Fibroblast of mammary gland (primary cell): ENCODE measurements around the gene SIX2.

Experiments
- DNase-seq: peaks from one replicate; pipeline ENCODE4 v3.0.0-alpha.2; 2010; ENCODE audit warnings: low read depth
- H3K4me3 ChIP-seq: 2 replicates; pipeline ENCODE4 v1.5.1; 2011; ENCODE audit warnings: low read depth, mild to moderate bottlenecking, low read length, moderate library complexity; ENCODE audit not compliant: control insufficient read depth
- TF ChIP-seq, protein P1 (sequence below): conservative IDR thresholded peaks from 2 replicates; pipeline ENCODE4 v1.5.1; 2011; ENCODE audit warnings: low read depth, low read length, inconsistent platforms; ENCODE audit not compliant: control insufficient read depth, insufficient read depth

The SIX2 gene

DNA sequence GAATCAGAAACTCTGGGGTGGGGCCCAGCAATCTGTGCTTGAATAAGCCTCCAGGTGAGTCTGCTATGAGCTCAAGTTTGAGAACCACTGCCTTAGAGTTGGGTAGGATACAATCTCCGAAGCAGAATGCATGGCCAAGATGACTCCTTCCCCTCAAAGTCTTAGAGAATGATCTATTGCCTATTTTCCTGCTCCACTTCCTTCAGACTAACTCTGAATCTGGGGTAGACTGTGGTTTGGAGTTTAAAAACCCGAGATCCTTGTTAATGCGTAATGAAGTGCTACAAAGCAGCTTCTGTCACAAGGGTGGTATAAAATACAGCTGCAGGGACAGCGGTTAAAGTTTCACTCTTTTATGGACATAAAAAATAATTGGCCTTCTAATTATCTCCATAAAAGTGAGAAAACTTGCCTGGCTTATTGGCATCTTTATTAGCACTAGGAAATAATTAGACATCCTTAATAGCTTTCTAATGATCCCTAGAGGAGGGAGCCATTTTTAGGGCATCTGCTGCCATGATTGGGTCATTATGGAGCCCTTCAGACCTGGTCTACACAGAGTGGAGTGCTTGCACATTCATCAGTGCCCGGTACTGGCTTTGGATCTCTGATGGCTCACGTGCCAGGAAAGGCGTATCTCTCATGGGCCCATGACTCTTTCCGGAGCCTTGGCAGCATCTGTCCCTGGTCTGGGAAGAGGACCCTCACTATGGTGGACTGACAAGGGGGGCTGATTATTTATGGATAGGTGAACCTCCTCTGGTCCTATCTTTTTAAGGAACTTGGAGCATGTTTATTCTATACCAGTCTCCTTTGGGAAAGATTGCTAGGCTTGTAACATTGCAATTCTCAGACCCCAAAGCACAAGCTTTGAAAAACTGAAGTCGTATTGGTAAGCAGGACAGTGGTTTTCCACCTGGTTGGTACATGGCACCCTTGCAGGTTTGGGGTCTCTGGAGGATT is 28.2 kb downstream of the SIX2 start:
- no peak for DNase-seq
- H3K4me3 ChIP-seq, result no peak overlapping the region
- TF ChIP-seq, protein P1, sequence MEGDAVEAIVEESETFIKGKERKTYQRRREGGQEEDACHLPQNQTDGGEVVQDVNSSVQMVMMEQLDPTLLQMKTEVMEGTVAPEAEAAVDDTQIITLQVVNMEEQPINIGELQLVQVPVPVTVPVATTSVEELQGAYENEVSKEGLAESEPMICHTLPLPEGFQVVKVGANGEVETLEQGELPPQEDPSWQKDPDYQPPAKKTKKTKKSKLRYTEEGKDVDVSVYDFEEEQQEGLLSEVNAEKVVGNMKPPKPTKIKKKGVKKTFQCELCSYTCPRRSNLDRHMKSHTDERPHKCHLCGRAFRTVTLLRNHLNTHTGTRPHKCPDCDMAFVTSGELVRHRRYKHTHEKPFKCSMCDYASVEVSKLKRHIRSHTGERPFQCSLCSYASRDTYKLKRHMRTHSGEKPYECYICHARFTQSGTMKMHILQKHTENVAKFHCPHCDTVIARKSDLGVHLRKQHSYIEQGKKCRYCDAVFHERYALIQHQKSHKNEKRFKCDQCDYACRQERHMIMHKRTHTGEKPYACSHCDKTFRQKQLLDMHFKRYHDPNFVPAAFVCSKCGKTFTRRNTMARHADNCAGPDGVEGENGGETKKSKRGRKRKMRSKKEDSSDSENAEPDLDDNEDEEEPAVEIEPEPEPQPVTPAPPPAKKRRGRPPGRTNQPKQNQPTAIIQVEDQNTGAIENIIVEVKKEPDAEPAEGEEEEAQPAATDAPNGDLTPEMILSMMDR, result no peak

DNA sequence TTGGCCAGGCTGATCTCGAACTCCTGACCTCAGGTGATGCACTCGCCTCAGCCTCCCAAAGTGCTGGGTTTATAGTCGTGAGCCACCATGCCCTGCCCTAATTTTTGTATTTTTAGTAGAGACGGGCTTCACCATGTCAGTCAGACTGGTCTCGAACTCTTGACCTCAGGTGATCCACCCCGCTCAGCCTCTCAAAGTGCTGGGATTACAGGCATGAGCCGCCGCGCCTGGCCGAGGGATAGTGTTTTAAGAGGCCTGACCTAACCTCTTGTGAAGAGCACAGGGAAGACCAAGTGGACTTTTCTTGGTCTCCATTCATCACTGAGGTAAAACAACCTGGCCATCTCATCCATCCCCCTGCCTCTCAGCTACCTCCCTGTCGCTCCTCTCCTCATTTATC is 29.7 kb downstream of the SIX2 start:
- no peak for DNase-seq
- no peak overlapping the region for H3K4me3 ChIP-seq
- TF ChIP-seq, protein P1, result no peak

DNA sequence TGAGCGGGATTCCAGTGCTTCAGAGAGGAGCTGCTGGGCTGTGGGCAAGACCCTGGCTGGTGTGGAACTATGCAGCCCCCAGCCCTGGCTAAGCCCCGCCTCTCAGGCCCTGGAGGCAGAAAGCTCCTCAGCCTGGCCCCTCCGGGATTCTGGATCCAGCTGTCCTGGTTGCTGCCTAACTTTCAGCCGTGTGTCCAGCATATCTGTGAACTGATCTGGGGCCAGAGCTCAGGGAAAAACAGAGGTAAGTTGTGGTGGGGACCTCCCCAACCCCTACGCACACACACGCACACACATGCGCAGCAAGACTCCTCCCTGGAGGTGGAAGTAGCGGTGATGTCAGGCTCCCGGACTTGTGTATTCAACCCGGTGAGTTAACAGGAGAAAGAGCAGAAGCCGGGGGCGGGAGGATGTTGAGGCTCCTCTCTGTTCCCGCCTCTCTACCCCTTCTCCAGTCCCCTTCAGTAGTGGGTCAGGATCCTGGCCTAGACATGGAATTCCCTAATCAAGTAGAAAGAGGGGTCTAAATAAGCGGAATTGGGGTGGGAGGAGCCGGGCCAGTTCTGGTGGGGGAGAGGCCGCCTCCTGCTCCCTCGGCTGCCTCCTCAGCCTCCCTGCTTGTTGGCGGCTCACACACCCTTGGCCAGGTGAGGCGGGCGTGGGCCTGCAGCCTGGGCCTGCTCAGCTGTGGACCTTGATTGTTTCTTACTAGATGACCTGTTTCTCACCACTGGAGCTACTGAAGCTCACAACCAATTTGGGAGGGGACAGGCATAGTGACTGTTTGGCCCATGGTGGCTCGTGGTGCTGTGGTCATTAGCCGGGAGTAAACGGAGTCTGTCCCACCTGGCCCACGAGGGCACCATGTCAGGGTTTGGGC is 33.4 kb downstream of the SIX2 start:
- no peak overlapping the region for H3K4me3 ChIP-seq
- TF ChIP-seq, protein P1, result no peak
- no peak for DNase-seq

DNA sequence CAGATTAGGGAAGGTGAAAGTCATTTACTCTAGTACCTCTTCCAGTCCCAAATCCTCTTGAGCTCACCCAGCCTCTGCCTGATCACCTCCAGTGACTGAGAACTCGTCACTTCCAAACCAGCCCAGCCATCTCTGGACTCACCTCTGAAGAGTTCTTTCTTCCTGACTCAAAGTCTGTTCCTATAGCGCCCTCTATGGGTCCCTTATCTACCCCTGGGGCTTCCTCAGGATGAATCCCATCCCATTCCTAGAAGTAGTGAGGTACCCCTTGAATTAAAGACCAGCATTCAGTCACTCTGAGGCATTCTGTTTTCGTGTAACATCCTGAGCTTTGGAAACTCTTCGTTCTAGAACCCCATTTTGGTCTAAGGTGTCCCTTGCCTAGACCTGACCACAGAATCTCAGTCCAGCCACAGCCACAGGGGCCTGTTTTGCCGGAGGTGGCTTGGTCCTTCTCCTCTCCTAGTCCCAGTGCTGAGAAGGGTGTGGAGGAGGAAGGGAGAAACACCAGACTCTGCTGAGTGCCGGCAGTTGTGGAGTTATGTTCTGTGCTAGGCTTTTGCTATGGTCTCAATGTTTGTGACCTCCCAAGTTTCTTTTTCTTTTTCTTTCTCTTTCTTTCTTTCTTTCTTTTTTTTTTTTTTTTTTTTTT is 35.1 kb downstream of the SIX2 start:
- TF ChIP-seq, protein P1, result peak; percentile 87
- no peak overlapping the region for H3K4me3 ChIP-seq
- DNase-seq, result peak; percentile 81

DNA sequence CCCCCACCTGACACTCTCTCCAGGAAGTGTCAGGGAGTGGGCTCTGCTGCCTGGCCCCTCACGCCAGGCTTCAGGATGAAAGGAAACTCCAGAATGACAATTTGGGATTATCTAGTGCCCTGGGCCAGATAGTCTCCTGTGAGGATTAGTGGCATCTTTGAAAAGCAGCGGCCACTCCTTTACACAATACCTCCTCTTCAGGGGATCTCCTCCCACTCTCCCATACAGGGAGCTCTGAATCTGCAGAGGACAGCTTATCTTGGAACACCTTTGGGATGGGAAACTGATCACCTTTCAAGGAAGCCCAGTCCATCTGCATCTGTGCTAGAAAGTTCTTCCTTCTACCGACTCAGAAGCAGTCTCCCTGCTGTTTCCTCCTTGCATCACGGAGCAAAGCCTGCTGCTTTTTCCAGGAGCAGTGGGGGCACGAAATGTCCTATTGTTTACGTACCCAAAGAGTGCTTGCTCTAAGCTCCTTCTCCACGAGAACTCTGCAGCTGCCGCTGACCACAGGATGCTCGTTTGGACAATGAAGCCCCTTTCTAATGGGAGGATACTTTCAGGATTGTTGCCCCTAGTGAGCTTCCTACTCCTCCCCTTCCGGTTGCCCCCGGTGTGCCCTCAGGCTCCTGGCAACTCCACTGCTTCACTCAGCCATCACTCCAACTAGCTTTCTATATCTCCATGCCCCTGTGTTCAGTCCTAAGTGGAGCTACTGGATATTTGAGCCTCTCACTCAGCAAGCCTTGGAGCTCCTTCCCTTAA is 36.3 kb downstream of the SIX2 start:
- H3K4me3 ChIP-seq, result no peak overlapping the region
- TF ChIP-seq, protein P1, result no peak
- DNase-seq, result no peak
